Activated CD8-positive, alpha-beta memory T cell treated with anti-CD3 and anti-CD28 coated beads for 1 hour (primary cell): ENCODE measurements around the gene PACS1.

Experiments
- DNase-seq, 2 donors: peaks; one replicate each; pipeline ENCODE4 v3.0.0-alpha.2; 2020; ENCODE audit warnings: low read depth in 1 of 2; ENCODE audit errors: extremely low read depth in 1 of 2

PACS1 gene

DNA sequence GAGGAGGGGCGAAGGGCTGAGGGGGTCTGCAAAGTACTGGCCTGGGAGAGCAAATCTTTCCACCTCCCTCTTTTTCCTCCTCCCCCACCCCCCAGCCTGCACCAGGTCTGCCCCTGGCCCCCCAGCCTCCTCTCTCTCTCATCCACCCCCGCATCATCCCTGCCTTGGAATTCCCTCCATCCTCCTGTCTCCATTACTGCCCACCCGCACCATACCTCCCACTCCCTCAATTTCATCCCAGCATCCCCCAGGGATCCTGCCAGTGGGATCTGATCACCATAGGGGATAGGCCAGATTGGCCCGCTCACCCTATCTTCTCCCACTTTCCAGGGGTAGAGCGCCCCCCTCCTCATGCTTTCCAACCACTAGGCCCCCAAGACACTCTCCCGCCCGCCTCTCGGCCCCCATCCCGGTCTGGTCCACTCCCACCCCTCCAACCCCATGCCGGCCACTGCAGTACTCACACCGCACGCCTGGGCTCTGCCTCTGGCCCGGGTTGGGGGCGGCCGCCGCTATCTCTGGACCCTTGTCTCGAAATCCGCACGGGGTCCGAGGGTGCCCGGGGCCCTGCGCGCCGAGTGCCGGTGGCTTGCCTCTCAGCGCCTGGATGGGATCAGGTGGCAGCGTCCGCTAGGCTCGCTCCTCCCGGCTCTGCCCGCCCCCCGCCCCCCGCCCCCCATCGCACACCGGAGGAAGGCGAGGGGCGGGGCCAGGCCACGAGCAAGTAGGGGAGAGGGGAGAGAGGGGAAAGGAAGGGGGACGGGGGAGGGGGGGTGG lies 21.3 kb upstream of the PACS1 start, which contains the start of gene GAL3ST3:
GAL3ST3 (minus strand) TSS at position 615 of the 777 bp plus-strand sequence. CDS start 3,746 bp downstream, outside the sequence.
- DNase-seq: no peak

DNA sequence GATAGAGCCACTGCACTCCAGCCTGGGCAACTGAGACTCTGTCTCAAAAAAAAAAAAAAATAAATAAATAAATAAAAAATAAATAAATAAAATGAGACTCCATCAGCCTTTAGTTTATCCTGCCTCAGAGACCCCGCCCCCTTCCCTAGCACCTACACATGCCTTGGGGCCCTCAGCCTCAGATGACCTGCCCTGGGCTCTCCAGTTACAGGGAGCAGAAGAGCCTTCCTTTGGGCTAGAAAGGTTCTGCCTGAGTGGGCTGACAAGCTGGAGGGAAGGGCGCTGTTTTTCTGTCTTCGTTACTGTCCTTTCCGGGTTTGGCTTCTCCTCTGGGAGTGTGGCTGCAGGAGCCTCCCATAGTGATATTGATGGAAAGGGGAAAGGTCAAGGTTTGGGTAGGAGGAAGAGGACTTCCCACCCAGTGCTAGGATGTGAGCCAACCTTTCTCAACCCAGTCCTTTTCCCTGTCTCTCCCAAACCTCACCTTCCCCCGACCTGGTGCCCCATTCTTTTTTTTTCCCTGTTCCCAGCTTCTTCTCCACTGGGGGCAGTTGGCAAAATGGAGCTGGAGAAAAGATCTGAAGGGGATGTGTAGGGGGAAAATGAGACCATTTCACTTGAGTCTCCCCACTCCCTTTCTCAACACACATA lies 19.4 kb upstream of the PACS1 start:
- DNase-seq: no peak

DNA sequence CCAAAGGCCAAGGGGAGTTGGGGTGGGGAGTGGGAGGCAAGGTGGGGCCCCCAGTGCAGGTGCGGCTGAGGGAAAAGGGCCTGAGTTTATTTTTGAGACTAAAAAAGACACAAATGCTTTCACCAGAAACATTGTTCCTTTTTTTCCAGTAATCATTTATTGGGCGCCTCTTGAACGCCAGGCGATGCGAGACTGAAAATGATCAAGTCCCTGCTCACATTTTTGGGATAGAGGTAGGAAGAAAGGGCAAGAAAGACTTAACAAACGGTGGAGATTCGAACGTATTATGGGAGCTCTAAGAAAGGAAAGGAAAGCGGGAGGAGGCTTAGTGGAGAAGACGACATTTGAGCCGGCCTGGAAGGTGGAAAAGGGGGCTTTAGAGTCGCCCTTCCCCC lies 18.7 kb upstream of the PACS1 start:
- no peak for DNase-seq

GRCh38 chr11:66051766-66052663 lies 18.1 kb upstream of the PACS1 start, which contains the start of gene SF3B2:
Gene SF3B2, plus strand, starts transcription at chr11:66052364. Its CDS starts 21 bp downstream, at chr11:66052385.
- DNase-seq: peak; percentile 84 to 91

GRCh38 chr11:66052664-66052982 lies 17.4 kb upstream of the PACS1 start:
- no peak for DNase-seq

- no peak for DNase-seq
Measured at GRCh38 chr11:66055021-66055420, 15.1 kb upstream of the PACS1 start.

- no peak for DNase-seq
Measured at GRCh38 chr11:66056501-66056900, 13.6 kb upstream of the PACS1 start.

DNA sequence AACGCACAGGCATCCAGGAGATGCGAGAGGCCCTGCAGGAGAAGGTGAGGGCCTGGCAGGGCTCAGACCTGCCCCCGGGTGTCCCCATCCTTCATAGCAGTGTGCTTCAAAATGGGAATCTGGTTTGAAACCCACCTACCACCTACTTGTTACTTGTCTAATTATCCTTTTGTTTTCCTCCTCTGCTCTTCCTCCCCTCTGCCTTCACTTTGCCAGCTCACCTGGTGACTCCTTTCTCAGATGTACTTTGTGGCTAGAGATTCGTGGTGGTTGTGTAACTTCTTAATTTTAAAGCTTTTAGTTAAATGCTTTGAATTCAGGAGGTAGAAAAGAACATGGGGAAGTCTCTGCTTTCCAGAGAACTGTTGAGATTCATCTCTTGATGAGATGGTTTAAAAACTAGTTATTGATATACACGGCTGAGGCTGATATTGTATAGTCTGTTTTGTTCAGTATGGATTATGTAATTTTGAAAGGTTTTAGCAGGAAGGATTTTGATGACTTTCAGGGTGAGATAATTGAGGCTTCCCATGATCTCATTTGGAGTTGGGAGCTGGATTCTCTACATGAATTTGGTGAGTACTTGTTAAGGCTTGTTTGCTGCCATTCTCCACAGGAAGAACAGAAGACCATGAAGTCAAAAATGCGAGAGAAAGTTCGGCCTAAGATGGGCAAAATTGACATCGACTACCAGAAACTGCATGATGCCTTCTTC lies 9.9 kb upstream of the PACS1 start:
- no peak for DNase-seq

DNA sequence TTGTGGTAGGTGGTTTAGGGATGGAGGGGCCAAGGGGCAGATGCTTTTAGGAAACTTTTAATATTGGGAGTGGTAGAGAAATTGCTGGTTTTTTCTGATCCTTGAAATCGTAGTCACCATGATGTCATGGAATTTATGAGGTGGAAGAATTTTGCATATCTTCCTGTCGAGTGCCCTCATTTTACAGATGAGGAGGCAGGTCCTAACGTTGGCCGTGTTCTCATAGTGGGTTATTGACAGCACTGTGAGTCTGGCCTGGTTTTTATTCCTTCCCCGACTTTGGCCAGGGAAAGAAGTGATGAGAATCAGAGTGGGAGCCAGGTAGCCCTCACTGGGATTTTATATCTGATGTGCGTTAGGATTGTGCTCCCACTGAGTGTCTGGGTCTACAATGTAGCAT lies 8.8 kb upstream of the PACS1 start:
- DNase-seq: no peak

DNA sequence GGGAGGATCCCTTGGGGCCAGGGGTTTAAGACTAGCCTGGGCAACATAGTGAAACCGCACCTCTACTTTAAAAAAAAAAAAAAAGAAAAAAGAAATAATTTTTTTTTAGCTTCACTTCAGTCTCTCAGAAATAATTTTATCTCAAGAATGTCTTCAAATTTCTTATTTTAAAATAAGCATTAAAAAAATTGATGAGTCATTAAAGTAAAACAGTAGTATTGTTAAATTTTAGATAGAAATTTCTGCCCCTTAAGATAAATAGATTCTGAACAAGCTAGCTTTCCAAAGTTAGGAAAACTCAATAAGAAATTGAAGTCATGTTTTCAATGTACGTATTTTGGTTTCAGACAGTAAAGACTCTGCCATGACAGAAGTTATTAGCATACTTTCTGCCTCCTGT lies 7.7 kb upstream of the PACS1 start:
- no peak for DNase-seq

DNA sequence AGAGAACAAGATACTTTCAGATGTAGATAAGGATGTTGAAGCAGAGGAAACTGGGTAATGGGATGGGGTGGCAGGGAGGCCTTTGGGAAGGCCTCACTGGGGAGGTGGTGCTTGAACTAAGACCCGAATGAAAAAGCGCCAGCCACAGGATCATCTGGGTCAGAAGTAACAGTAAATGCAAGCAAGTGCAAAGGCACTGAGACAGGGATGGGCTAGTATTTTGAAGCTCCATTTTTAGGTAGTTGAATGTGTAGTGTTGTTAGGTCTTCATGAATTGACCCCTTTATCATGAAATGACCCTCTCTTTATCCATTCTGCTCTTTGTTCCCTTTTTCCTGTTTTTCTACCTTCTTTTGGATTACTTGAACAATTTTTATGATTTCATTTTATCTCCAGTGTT lies 6.2 kb upstream of the PACS1 start:
- DNase-seq: no peak

DNA sequence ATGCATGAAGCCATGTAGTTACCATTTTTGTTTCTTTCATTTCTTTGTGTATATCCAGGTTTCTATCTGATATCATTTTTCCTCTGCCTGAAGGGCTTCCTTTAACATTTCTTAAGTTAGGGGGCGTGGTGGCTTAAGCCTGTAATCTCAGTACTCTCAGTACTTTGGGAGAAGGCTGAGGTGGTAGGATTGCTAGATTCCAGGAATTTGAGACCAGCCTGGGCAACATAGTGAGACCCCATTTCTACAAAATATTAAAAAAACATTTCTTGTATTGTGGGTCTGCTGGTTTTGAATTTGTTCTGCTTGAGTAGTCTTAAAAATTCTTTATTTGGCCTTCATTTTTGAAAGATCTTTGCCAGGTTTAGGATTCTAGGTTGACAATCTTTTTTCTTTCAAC lies 5.5 kb upstream of the PACS1 start:
- DNase-seq: no peak

- no peak for DNase-seq
Measured at GRCh38 chr11:66066751-66067150, 3.3 kb upstream of the PACS1 start.

- no peak for DNase-seq
Measured at GRCh38 chr11:66067640-66068039, 2.4 kb upstream of the PACS1 start.

GRCh38 chr11:66068154-66068821 lies 1.8 kb upstream of the PACS1 start:
- DNase-seq: peak; percentile 55 to 62

GRCh38 chr11:66068923-66069714 lies 953 bp upstream of the PACS1 start:
- peak in 1 of 2 donors; percentile 21 for DNase-seq

GRCh38 chr11:66070604-66071380 lies 720 bp downstream of the PACS1 start:
- DNase-seq: no peak

DNA sequence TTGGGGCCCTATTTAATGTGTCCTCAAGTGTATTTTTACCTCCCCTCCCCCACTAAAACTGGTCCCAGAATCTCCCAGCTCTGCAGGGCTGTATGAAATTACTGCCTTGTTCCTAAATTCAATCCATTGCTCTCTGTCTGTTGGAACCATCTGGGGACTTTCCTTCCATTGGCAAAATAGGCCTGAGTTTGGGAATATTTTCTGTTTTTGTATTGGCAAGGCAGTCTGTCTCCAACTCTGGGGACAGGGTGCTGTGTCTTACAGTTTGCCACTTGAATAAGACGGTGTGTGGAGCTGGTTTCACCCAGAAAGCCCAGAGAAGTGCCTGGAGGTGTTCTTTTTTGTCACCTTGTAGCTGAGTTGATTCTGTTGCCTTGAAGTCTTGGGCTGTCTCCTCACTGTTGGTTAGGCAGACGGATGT lies 1.3 kb downstream of the PACS1 start:
- no peak for DNase-seq

- no peak for DNase-seq
Measured at GRCh38 chr11:66072081-66072480, 2.0 kb downstream of the PACS1 start.
